Measurements from ENCODE around the gene TEX22. TPM values are rescaled to one million over a fixed set of nuclear protein-coding genes. Genes with fewer than 3 reads are reported as not detected.

TEX22 gene
- total RNA-seq, 4 donors from 2014 or later, result not detected

DNA sequence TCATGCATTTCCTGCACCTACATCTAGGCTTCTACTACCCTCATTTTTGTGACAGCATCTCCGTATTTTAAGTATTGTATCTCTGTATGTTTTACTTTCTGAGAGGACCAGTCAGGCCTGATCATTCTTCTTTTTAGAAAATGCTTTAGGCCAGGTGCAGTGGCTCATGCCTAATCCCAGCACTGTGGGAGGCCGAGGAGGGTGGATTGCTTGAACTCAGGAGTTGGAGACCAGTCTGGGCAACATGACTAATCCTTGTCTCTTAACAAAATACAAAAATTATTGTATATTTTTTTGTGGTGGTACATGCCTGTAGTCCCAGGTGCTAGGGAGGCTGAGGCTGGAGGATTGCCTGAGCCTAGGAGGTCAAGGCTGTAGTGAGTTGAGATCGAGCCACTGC lies 46.9 kb upstream of the TEX22 start:
- H3K4me3 ChIP-seq, result no peak overlapping the region
- H3K4me1 ChIP-seq, result peaks cover 6 to 11% of the 10 kb centered on the region in 2 donors
- no peaks in the 10 kb centered on the region for H3K36me3 ChIP-seq
- peak overlapping the region in 1 of 4 donors; percentile 48 for H3K27ac ChIP-seq
- in situ Hi-C loops (cut with MboI; ENCODE audit: low sequenced_read_pairs in 4 of 4), result loop anchor here in 2 of 4 donors (25.0 kb wide), 2 partner anchors 136 to 264 kb away; partner anchors contain the start of genes CRIP1 (in 1 of the 2) and TEDC1 (in 1 of the 2)
- ATAC-seq, result no peak
- intact Hi-C loops (cut with DNase I; ENCODE audit: low total_unique reads), result no loop called here
- no peaks in the 10 kb centered on the region for H3K9me3 ChIP-seq
- no peak for TF ChIP-seq POLR2A (IDR thresholded peaks at IDR 0.05)
- H3K27me3 ChIP-seq, result no peaks in the 10 kb centered on the region
- no peak for DNase-seq

DNA sequence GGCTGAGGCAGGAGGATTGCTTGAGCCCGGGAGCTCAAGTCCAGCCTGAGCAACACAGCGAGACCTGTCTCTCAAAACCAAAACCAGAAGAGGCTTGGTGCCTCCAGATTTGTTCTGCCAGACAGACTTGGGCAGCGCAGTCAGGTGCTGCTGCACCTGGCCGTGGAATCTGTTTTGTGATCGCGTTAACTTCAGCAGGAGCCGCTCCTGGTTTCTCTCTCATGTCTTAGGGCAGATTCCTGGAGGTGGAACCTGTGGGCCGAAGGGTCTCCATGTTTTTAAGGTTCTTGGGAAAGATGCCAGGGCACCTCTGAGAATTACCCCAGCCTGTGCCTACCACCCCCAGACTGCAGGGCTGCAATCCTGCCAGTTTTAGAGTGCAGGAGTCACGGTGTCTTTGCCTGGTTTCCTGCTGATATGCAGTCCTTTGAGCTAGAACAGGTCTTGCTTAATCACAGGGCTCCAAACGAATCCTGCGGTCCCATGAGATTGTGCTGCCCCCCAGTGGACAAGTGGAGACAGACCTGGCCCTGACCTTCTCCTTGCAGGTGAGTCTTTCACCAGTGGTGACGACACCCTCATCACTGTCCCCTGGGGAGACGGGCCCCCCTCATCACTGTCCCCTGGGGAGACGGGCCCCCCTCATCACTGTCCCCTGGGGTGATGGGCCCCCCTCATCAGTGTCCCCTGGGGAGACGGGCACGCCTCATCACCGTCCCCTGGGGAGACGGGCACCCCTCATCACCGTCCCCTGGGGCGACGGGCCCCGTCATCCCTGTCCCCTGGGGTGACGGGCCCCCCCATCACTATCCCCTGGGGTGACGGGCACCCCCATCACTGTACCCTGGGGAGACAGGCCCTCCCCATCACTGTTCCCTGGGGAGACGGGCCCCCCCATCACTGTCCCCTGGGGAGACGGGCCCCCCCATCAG lies 46.2 kb upstream of the TEX22 start:
- Histone ChIP-seq H3K9me3 (no peaks in the 10 kb centered on the region), H3K27me3 (no peaks in the 10 kb centered on the region), H3K4me3 (no peak overlapping the region), H3K36me3 (no peaks in the 10 kb centered on the region), H3K27ac (peak overlapping the region in 2 of 4 donors; percentile 12 to 48), H3K4me1 (peaks cover 6 to 9% of the 10 kb centered on the region in 2 donors)
- intact Hi-C loops (cut with DNase I; ENCODE audit: low total_unique reads), result loop anchor here (1.0 kb wide), 3 partner anchors 51 to 262 kb away; partner anchors contain the start of gene BRF1
- TF ChIP-seq, protein P1, sequence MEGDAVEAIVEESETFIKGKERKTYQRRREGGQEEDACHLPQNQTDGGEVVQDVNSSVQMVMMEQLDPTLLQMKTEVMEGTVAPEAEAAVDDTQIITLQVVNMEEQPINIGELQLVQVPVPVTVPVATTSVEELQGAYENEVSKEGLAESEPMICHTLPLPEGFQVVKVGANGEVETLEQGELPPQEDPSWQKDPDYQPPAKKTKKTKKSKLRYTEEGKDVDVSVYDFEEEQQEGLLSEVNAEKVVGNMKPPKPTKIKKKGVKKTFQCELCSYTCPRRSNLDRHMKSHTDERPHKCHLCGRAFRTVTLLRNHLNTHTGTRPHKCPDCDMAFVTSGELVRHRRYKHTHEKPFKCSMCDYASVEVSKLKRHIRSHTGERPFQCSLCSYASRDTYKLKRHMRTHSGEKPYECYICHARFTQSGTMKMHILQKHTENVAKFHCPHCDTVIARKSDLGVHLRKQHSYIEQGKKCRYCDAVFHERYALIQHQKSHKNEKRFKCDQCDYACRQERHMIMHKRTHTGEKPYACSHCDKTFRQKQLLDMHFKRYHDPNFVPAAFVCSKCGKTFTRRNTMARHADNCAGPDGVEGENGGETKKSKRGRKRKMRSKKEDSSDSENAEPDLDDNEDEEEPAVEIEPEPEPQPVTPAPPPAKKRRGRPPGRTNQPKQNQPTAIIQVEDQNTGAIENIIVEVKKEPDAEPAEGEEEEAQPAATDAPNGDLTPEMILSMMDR (IDR thresholded peaks at IDR 0.05 in 4 of 5, conservative IDR thresholded peaks at IDR 0.05 in 1 of 5), result peak; percentile 83 to 91 (median 90)
- no peak for TF ChIP-seq POLR2A (IDR thresholded peaks at IDR 0.05)
- in situ Hi-C loops (cut with MboI; ENCODE audit: low sequenced_read_pairs in 4 of 4), result loop anchor here in 2 of 4 donors (25.0 kb wide), 2 partner anchors 135 to 265 kb away; partner anchors contain the start of genes CRIP1 (in 1 of the 2) and TEDC1 (in 1 of the 2)
- DNase-seq (peak; percentile 74 to 86), ATAC-seq (peak; percentile 100)

- H3K4me1 ChIP-seq, result peaks cover 4 to 6% of the 10 kb centered on the region in 2 donors
- ATAC-seq (no peak), DNase-seq (no peak)
- intact Hi-C loops (cut with DNase I; ENCODE audit: low total_unique reads), result no loop called here
- no peak overlapping the region for H3K27ac ChIP-seq
- no peaks in the 10 kb centered on the region for H3K9me3 ChIP-seq
- no peaks in the 10 kb centered on the region for H3K36me3 ChIP-seq
- in situ Hi-C loops (cut with MboI; ENCODE audit: low sequenced_read_pairs in 4 of 4), result loop anchor here in 2 of 4 donors (25.0 kb wide), 2 partner anchors 134 to 266 kb away; partner anchors contain the start of genes CRIP1 (in 1 of the 2) and TEDC1 (in 1 of the 2)
- no peaks in the 10 kb centered on the region for H3K27me3 ChIP-seq
- TF ChIP-seq, protein P1 (IDR thresholded peaks at IDR 0.05 in 4 of 5, conservative IDR thresholded peaks at IDR 0.05 in 1 of 5), result no peak
- no peak for TF ChIP-seq POLR2A (IDR thresholded peaks at IDR 0.05)
- H3K4me3 ChIP-seq, result no peak overlapping the region
Measured at GRCh38 chr14:105353136-105353535, 45.2 kb upstream of the TEX22 start.

DNA sequence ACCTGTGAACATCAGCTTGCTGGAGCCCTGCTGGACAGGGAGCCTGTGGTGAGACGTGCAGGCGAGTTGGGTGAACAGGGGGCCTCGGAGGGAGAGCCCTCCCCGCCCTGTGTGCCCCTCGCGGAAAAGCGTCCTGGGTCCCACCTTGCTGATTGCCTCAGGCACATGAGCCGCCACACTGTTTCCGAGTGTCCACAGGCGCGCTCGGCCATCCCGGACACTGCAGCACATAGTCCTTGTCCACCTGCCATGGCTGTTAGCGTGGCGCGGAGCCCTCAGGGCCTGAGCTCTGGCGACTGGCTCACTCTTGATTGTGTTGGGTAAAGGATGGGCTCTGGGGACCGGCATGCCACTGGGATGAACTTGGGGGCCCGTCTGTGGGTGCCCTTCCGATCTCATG lies 43.8 kb upstream of the TEX22 start:
- Histone ChIP-seq H3K36me3 (no peaks in the 10 kb centered on the region), H3K4me3 (no peak overlapping the region), H3K4me1 (peaks cover 4 to 6% of the 10 kb centered on the region in 2 donors), H3K27me3 (no peaks in the 10 kb centered on the region), H3K9me3 (no peaks in the 10 kb centered on the region), H3K27ac (no peak overlapping the region)
- ATAC-seq (no peak), DNase-seq (no peak)
- in situ Hi-C loops (cut with MboI; ENCODE audit: low sequenced_read_pairs in 4 of 4) (loop anchor here in 2 of 4 donors (25.0 kb wide), 2 partner anchors 133 to 267 kb away; partner anchors contain the start of genes CRIP1 (in 1 of the 2) and TEDC1 (in 1 of the 2)), intact Hi-C loops (cut with DNase I; ENCODE audit: low total_unique reads) (no loop called here)
- TF ChIP-seq POLR2A (IDR thresholded peaks at IDR 0.05), result no peak
- TF ChIP-seq, protein P1 (IDR thresholded peaks at IDR 0.05 in 4 of 5, conservative IDR thresholded peaks at IDR 0.05 in 1 of 5), result no peak

Data from gastrocnemius medialis (tissue), 4 donors.